PC-3 (cell line): Measurements from ENCODE around the gene MOB1A.

ENCODE experiments used
- CTCF ChIP-seq: fragments of 300-600 bp; sonication (generic); conservative IDR thresholded peaks from 2 replicates; pipeline ENCODE4 v1.5.1; 2017; ENCODE audit warnings: antibody characterized with exemption, low read depth, mild to moderate bottlenecking, low read length
- EZH2 ChIP-seq: fragments of 300-600 bp; sonication (generic); IDR thresholded peaks from one replicate; pipeline ENCODE4 v1.6.1; 2017; ENCODE audit warnings: antibody characterized with exemption, mild to moderate bottlenecking, low read length; ENCODE audit not compliant: unreplicated experiment
- EZH2phosphoT487 ChIP-seq: fragments of 300-600 bp; sonication (generic); IDR thresholded peaks from 2 replicates; pipeline ENCODE4 v1.6.1; 2018; ENCODE audit warnings: mild to moderate bottlenecking, antibody characterized with exemption, low read length, borderline replicate concordance

GRCh38 chr2:74177696-74178095 lies 983 bp downstream of the MOB1A start:
- no peak for TF ChIP-seq CTCF
- TF ChIP-seq EZH2, result no peak
- no peak for TF ChIP-seq EZH2phosphoT487
